Fibroblast of skin of right biceps (primary cell): ENCODE results near the gene CRIP1.

Experiments used
- DNase-seq: peaks from one replicate; pipeline ENCODE4 v3.0.0-alpha.2; 2013

Gene CRIP1

DNA sequence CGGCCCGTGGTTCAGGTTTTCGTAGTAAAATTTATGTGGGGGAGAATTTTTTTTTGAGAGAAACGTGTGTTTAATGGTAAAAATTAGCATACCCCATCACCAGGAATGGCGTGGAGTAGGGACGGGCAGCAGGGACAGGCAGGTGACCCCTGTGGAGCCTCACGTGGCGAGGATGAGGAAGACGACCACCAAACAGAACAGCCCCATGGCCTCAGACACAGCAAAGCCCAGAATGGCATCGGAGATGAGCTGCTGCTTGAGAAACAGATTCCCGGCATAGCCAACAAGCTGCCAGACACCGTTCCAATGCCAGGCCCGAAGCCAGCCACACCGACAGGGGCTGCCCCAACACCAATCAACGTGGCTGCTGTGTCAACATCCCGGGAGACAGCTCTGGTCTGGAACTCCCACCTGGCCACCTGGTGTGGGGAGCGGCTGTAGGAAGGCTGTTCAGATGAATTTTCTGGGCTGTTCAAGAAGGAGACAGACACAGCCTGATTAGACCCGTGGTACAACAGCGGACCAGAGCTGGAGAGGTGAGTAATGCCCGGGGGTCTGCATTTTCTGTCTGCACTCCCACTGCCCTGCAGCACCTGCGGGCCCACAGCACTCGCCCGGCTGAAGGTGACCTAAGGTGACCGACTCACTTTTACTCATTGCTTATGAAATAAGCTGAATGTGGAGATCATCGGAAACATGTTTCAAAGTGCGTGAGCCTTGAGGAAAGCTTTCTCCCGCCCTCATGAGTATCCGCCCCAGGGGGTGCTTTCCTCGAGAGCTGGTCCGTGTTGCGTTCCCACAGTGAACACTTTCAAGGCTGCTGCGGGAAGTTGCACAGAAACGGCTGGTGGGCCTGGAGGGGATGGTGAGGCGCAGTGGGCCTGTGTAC, 50.2 kb downstream of the CRIP1 start:
- no peak for DNase-seq

DNA sequence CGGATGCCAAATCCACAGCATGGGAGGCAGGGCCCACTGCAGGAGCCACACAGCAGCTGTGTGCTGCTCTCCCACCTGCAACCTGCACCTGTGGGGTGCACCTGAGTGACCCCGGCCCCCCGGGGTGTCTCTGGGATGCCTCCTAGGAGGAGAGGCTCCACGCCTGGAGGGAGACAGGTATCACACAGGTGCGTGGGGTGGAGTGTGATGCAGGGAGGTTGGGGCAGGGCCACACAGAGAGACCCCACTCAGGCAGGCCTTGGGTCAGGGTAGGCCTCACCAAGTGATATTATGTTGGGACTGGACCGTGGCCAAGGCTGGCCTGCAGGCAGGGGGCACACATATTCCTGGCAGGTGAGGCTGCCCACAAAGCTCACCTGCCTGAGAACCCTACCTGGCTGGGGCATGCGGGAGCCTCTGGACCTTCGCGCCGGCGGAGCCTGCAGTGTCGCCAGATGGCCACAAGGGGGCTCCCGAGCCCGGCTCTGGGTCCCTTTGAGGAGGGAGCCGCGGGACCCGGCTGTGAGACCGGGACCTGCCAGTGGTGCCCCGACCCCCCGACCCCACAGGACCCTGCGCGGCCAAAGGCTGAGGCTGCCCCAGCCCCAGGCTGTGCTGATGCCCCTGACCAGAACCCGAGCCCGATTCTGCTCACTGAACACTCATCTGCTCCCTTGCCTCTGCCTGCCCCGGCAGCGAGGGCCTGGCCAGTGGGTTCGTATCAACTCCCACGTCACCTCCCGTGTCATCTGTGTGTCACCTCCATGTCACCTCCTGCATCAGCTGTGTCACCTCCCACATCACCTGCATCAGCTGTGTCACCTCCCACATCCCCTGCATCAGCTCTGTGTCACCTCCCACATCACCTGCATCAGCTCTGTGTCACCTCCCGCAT, 51.1 kb downstream of the CRIP1 start:
- no peak for DNase-seq
